Sigmoid colon (tissue), 7 donors: ENCODE data around the gene KRTAP10-11. TPM values are rescaled to one million over a fixed set of nuclear protein-coding genes. Genes with fewer than 3 reads are reported as not detected.

ENCODE experiments used
- DNase-seq: peaks from one replicate; pipeline ENCODE4 v3.0.0-alpha.2; 2019
- H3K27ac ChIP-seq, 4 donors: fragments of 200-600 bp; sonication (generic); one replicate each; pipeline ENCODE4 v1.5.1; 2016 to 2019; ENCODE audit warnings: mild to moderate bottlenecking in 1 of 4
- H3K27me3 ChIP-seq, 3 donors: fragments of 200-600 bp; sonication (generic); one replicate each; pipeline ENCODE4 v1.5.1; 2019; ENCODE audit warnings: mild to moderate bottlenecking in 1 of 3
- H3K36me3 ChIP-seq, 4 donors: fragments of 200-600 bp; sonication (generic); one replicate each; pipeline ENCODE4 v1.5.1; 2016 to 2019
- H3K4me1 ChIP-seq, 4 donors: fragments of 200-600 bp; sonication (generic); one replicate each; pipeline ENCODE4 v1.5.1; 2017 to 2019
- H3K4me3 ChIP-seq, 4 donors: fragments of 200-600 bp; sonication (generic); one replicate each; pipeline ENCODE4 v1.5.1; 2017 to 2019; ENCODE audit warnings: mild to moderate bottlenecking in 2 of 4, moderate library complexity in 1 of 4
- H3K9me3 ChIP-seq, 4 donors: fragments of 200-600 bp in 3 of 4; sonication (generic) in 3 of 4; one replicate each; pipeline versions ENCODE4 v1.5.1 to v1.6.1; 2013 to 2019
- CTCF ChIP-seq, 4 experiments: fragments of 450-650 bp in 3 of 4; fragments of 200-600 bp in 1 of 4; IDR thresholded peaks; one replicate each; pipeline ENCODE4 v1.5.1; 2016 to 2019; ENCODE audit warnings: antibody characterized with exemption in 4 of 4, mild to moderate bottlenecking in 3 of 4, moderate library complexity in 2 of 4
- EP300 ChIP-seq, 4 donors: sonication (generic); formaldehyde crosslinking; IDR thresholded peaks; one replicate each; pipeline ENCODE4 v1.6.1; 2017; ENCODE audit warnings: antibody characterized with exemption in 4 of 4
- POLR2A ChIP-seq, 2 donors: fragments of 450-650 bp; IDR thresholded peaks; one replicate each; pipeline ENCODE4 v1.6.1; 2016; ENCODE audit warnings: antibody characterized with exemption in 2 of 2, mild to moderate bottlenecking in 2 of 2, moderate library complexity in 2 of 2
- POLR2AphosphoS5 ChIP-seq, 4 donors: sonication (generic); formaldehyde crosslinking; IDR thresholded peaks; one replicate each; pipeline ENCODE4 v1.6.1; 2017; ENCODE audit warnings: antibody characterized with exemption in 4 of 4
- WGBS, 2 donors: extraction: QIAGEN DNeasy Blood & Tissue Kit; methylation state at CpG; one replicate each; pipeline ENCODE4 v1.1.7; 2013; 5-methylcytosine and 5-hydroxymethylcytosine counted together
- intact Hi-C: fragments of 100-400 bp; cut with DNase I; formaldehyde crosslinking; loops from one replicate; pipeline ENCODE4 v1.15.1; 2023
- polyA plus RNA-seq, 3 donors: library from polyadenylated mRNA; stranded (reverse); fragments of 200-250 nt; gene quantifications; one replicate each; pipeline ENCODE4 v1.2.3, GENCODE V29; 2013
- total RNA-seq, 4 donors: library from RNA; depleted of rRNA; stranded (reverse); fragments of >200 nt; gene quantifications; one replicate each; pipeline ENCODE4 v1.1.0, GENCODE V29; 2016
- donor health status: healthy with polysubstance abuse.
- donor health status: Bipolar disorder and iron deficiency.
- donor health status: healthy.

The KRTAP10-11 gene
- total and polyA plus RNA-seq, 7 donors, result not detected

GRCh38 chr21:44615466-44615865, 30.7 kb upstream of the KRTAP10-11 start:
- TF ChIP-seq POLR2AphosphoS5 (IDR thresholded peaks at IDR 0.05), result no peak
- no peak for TF ChIP-seq EP300 (IDR thresholded peaks at IDR 0.05)
- no peak for TF ChIP-seq POLR2A (IDR thresholded peaks at IDR 0.05)
- no peak for TF ChIP-seq CTCF (IDR thresholded peaks at IDR 0.05)
- intact Hi-C loops, result no loop called here

GRCh38 chr21:44615911-44616590, 30.2 kb upstream of the KRTAP10-11 start:
- Histone ChIP-seq H3K4me1 (no peaks in the 10 kb centered on the region), H3K36me3 (no peaks in the 10 kb centered on the region), H3K27me3 (peaks cover 0 to 23% (median 9%) of the 10 kb centered on the region in 3 donors), H3K4me3 (no peak overlapping the region), H3K9me3 (peaks cover 0 to 11% (median 3%) of the 10 kb centered on the region in 4 donors), H3K27ac (no peak overlapping the region)
- WGBS, 2 donors, result 77 to 83% methylated on average over 17 of the region's 17 CpGs
- no peak for DNase-seq
- TF ChIP-seq EP300 (IDR thresholded peaks at IDR 0.05), result no peak
- no peak for TF ChIP-seq POLR2A (IDR thresholded peaks at IDR 0.05)
- no peak for TF ChIP-seq CTCF (IDR thresholded peaks at IDR 0.05)
- TF ChIP-seq POLR2AphosphoS5 (IDR thresholded peaks at IDR 0.05), result no peak
- intact Hi-C loops, result no loop called here

More at GRCh38 chr21:44615466-44615865, 30.7 kb upstream of the KRTAP10-11 start:
- Histone ChIP-seq H3K36me3 (no peaks in the 10 kb centered on the region), H3K4me1 (no peaks in the 10 kb centered on the region), H3K9me3 (peaks cover 0 to 11% (median 3%) of the 10 kb centered on the region in 4 donors), H3K27me3 (peaks cover 0 to 23% (median 9%) of the 10 kb centered on the region in 3 donors), H3K4me3 (no peak overlapping the region), H3K27ac (no peak overlapping the region)
- 75 to 83% methylated on average over 8 of the region's 8 CpGs for WGBS, 2 donors
- no peak for DNase-seq

- 82 to 83% methylated on average over 16 of the region's 16 CpGs for WGBS, 2 donors
- Histone ChIP-seq H3K36me3 (no peaks in the 10 kb centered on the region), H3K27me3 (peaks cover 0 to 23% (median 9%) of the 10 kb centered on the region in 3 donors), H3K9me3 (peaks cover 0 to 7% (median 3%) of the 10 kb centered on the region in 4 donors), H3K4me1 (no peaks in the 10 kb centered on the region), H3K27ac (no peak overlapping the region), H3K4me3 (no peak overlapping the region)
- intact Hi-C loops, result no loop called here
- TF ChIP-seq POLR2A (IDR thresholded peaks at IDR 0.05), result no peak
- no peak for TF ChIP-seq POLR2AphosphoS5 (IDR thresholded peaks at IDR 0.05)
- TF ChIP-seq EP300 (IDR thresholded peaks at IDR 0.05), result no peak
- TF ChIP-seq CTCF (IDR thresholded peaks at IDR 0.05), result no peak
- DNase-seq, result no peak
Measured at GRCh38 chr21:44616591-44616926, 29.7 kb upstream of the KRTAP10-11 start.

GRCh38 chr21:44617071-44617501, 29.1 kb upstream of the KRTAP10-11 start:
- Histone ChIP-seq H3K36me3 (no peaks in the 10 kb centered on the region), H3K9me3 (peaks cover 0 to 5% (median 1%) of the 10 kb centered on the region in 4 donors), H3K4me3 (no peak overlapping the region), H3K27me3 (peaks cover 0 to 22% (median 9%) of the 10 kb centered on the region in 3 donors), H3K27ac (no peak overlapping the region), H3K4me1 (no peaks in the 10 kb centered on the region)
- DNase-seq, result peak; percentile 55
- no peak for TF ChIP-seq CTCF (IDR thresholded peaks at IDR 0.05)
- no peak for TF ChIP-seq POLR2AphosphoS5 (IDR thresholded peaks at IDR 0.05)
- TF ChIP-seq EP300 (IDR thresholded peaks at IDR 0.05), result no peak
- no peak for TF ChIP-seq POLR2A (IDR thresholded peaks at IDR 0.05)
- intact Hi-C loops, result no loop called here
- 63 to 71% methylated on average over 8 of the region's 8 CpGs for WGBS, 2 donors
